ENCODE data around the gene FN3K. TPM values are rescaled to one million over a fixed set of nuclear protein-coding genes. Genes with fewer than 3 reads are reported as not detected.

The FN3K gene
- total and polyA plus RNA-seq, 3 experiments from 2014 or later: 0.79 to 2.3 (median 1.3) TPM

DNA sequence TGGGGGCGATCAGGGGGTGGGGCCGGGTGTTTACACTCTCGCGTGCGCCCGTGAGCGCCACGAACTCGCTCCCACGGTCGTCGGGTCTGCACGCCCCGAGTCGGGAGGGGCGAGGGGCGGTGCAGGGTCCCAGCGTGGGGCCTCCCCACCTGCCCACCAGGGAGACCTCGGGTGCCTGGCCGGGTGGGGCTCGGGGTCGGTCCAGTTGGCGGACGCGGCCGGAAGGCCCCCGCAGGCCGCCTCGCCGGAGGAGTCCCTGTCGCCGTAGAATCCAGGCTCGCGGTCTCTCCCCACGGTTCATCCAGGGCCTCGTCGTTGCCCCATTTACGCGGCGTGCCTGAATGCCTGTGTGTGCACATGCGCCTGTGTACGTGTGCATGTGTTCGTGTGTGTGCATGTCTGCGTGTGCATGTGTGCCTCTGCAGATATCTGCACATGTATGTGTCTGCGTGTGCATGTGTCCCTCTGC, 36.4 kb upstream of the FN3K start:
- Mint-ChIP-seq H3K4me1 (peaks cover 4 to 15% (median 6%) of the 10 kb centered on the region in 3 donors), H3K4me3 (peak overlapping the region; percentile 86 to 90 (median 88)), H3K36me3 (peaks cover 2 to 8% (median 5%) of the 10 kb centered on the region in 3 donors), H3K27ac (peak overlapping the region in 6 of 8 donors; percentile 4 to 92 (median 78)), H3K9me3 (peaks cover 5 to 11% (median 8%) of the 10 kb centered on the region in 5 donors), H3K27me3 (peaks cover 0 to 6% of the 10 kb centered on the region in 2 donors)
- CTCF ChIA-PET: no interaction called here
- POLR2A ChIA-PET: no interaction called here
- Histone ChIP-seq H3K27me3 (ENCODE audit: insufficient read depth, low read length, poor library complexity, severe bottlenecking) (no peaks in the 10 kb centered on the region), H3K4me3 (ENCODE audit: low read length) (peak overlapping the region; percentile 67), H3K9me3 (ENCODE audit: low read length) (no peaks in the 10 kb centered on the region), H3K27ac (ENCODE audit: low read depth, low read length) (no peak overlapping the region), H3K4me1 (ENCODE audit: insufficient read depth, low read length) (peaks cover 10% of the 10 kb centered on the region), H3K36me3 (ENCODE audit: insufficient read depth, low read length) (no peaks in the 10 kb centered on the region)
- no peak for DNase-seq

DNA sequence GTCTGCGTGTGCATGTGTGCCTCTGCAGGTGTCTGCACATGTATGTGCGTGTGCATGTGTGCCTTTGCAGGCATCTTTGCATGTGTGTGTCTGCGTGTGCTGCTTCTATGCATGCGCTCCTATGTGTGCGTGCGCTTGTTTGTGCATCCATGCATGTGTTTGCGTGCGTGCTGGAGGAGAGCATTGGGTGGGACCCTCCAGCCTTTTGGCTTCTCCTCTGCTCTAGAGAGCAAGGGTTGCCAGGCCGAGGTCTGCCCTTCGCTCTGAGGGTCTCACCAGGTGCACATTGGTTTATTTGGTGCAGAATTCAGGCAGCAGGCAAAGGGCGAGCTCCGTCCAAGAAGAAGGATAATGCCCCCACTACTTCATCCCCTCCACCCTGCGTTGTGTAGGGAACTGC, 35.9 kb upstream of the FN3K start:
- Mint-ChIP-seq H3K27ac (peak overlapping the region in 5 of 8 donors; percentile 4 to 92 (median 77)), H3K36me3 (peaks cover 2 to 4% (median 4%) of the 10 kb centered on the region in 3 donors), H3K4me1 (peaks cover 4 to 15% (median 6%) of the 10 kb centered on the region in 3 donors), H3K9me3 (peaks cover 1 to 7% (median 4%) of the 10 kb centered on the region in 5 donors), H3K4me3 (peak overlapping the region; percentile 86 to 90 (median 88)), H3K27me3 (peaks cover 0 to 3% of the 10 kb centered on the region in 2 donors)
- H3K27me3 ChIP-seq (ENCODE audit: insufficient read depth, low read length, poor library complexity, severe bottlenecking): no peaks in the 10 kb centered on the region
- H3K9me3 ChIP-seq (ENCODE audit: low read length): no peaks in the 10 kb centered on the region
- H3K4me3 ChIP-seq (ENCODE audit: low read length): peak overlapping the region; percentile 67
- CTCF ChIA-PET: no interaction called here
- no peak overlapping the region for H3K27ac ChIP-seq (ENCODE audit: low read depth, low read length)
- no peaks in the 10 kb centered on the region for H3K36me3 ChIP-seq (ENCODE audit: insufficient read depth, low read length)
- H3K4me1 ChIP-seq (ENCODE audit: insufficient read depth, low read length): peaks cover 10% of the 10 kb centered on the region
- DNase-seq: no peak
- POLR2A ChIA-PET: no interaction called here

DNA sequence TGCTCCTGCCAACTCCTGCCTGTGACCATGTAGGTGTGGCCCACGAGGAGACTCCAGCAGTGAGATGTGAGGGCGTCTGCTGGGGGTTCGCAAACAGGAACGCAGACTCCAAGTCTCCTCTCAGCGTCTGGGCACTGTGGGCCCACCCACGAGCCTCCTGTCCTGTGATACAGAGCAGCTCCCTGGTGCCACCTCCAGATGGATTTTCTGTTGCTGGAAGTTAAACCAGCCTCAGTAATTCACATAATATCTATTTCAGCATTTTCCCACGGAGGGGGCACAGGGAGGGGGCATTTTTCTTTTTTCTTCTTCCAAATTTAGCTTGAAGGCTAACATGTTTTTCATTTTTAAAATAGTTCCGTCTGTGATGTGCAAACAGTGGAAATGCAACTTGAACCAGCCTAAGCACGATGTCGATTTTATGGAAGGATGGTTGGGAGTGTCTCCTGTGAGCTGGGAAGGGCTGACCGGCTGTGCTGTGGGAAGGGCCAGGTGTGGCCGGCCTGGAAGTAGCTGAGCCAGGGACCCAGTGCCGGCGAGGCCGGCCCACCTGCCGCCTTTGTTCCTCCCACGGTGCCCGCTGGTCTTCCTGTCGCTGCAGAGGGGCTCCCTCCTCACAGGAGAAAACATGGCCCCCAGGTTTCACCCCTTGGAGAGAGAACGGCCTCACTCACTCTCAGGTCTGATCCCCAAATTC, 33.0 kb upstream of the FN3K start:
- Mint-ChIP-seq H3K27me3 (no peaks in the 10 kb centered on the region), H3K36me3 (no peaks in the 10 kb centered on the region), H3K9me3 (no peaks in the 10 kb centered on the region), H3K4me3 (peak overlapping the region in 1 of 7 donors; percentile 20), H3K4me1 (peaks cover 4 to 8% (median 6%) of the 10 kb centered on the region in 3 donors), H3K27ac (peak overlapping the region in 1 of 8 donors; percentile 41)
- Histone ChIP-seq H3K4me3 (ENCODE audit: low read length) (no peak overlapping the region), H3K4me1 (ENCODE audit: insufficient read depth, low read length) (peaks cover 4% of the 10 kb centered on the region), H3K27ac (ENCODE audit: low read depth, low read length) (no peak overlapping the region), H3K27me3 (ENCODE audit: insufficient read depth, low read length, poor library complexity, severe bottlenecking) (no peaks in the 10 kb centered on the region), H3K9me3 (ENCODE audit: low read length) (no peaks in the 10 kb centered on the region), H3K36me3 (ENCODE audit: insufficient read depth, low read length) (no peaks in the 10 kb centered on the region)
- ChIA-PET CTCF (no interaction called here), POLR2A (no interaction called here)
- DNase-seq: no peak

DNA sequence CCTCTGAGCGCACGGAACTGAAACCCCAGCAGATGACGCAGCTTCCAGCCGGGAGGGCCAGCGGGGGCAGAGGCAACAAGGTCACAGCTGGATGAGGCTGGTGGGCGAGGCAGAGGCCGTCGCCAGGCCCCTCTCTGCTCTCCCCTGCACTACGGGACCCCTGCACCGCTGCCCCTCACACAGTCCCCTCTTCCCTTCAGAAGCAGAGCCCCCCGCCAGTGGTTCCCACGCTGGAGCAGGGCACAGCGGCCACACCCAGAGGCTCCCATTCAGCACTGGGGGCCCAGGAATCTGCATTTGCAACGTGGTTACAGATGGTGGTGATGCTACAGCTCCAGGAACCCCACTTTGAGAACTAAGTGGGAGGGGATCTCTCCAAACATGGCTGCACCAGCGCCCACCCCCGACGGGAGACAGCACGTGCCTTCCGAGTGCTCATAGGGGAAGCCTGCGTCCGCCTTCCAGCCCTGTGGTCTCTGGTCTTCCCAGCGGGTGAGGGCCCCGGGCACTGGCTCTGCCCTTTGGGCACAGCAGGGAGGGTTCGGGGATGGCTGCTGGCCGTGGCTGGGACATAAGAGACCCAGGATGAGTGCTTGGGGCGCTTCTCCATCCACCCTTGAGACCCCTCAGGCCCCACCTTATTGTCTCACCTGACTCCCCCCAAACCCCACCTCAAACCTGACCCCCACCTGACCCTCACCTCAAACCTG, 32.2 kb upstream of the FN3K start:
- H3K27me3 ChIP-seq (ENCODE audit: insufficient read depth, low read length, poor library complexity, severe bottlenecking): no peaks in the 10 kb centered on the region
- H3K4me1 ChIP-seq (ENCODE audit: insufficient read depth, low read length): no peaks in the 10 kb centered on the region
- no peaks in the 10 kb centered on the region for H3K27me3 Mint-ChIP-seq
- ChIA-PET POLR2A (no interaction called here), CTCF (no interaction called here)
- H3K27ac Mint-ChIP-seq: no peak overlapping the region
- DNase-seq: no peak
- no peak overlapping the region for H3K27ac ChIP-seq (ENCODE audit: low read depth, low read length)
- H3K36me3 ChIP-seq (ENCODE audit: insufficient read depth, low read length): no peaks in the 10 kb centered on the region
- no peaks in the 10 kb centered on the region for H3K36me3 Mint-ChIP-seq
- peaks cover 4 to 7% (median 6%) of the 10 kb centered on the region in 3 donors for H3K4me1 Mint-ChIP-seq
- H3K4me3 ChIP-seq (ENCODE audit: low read length): no peak overlapping the region
- no peaks in the 10 kb centered on the region for H3K9me3 ChIP-seq (ENCODE audit: low read length)
- no peaks in the 10 kb centered on the region for H3K9me3 Mint-ChIP-seq
- H3K4me3 Mint-ChIP-seq: no peak overlapping the region

DNA sequence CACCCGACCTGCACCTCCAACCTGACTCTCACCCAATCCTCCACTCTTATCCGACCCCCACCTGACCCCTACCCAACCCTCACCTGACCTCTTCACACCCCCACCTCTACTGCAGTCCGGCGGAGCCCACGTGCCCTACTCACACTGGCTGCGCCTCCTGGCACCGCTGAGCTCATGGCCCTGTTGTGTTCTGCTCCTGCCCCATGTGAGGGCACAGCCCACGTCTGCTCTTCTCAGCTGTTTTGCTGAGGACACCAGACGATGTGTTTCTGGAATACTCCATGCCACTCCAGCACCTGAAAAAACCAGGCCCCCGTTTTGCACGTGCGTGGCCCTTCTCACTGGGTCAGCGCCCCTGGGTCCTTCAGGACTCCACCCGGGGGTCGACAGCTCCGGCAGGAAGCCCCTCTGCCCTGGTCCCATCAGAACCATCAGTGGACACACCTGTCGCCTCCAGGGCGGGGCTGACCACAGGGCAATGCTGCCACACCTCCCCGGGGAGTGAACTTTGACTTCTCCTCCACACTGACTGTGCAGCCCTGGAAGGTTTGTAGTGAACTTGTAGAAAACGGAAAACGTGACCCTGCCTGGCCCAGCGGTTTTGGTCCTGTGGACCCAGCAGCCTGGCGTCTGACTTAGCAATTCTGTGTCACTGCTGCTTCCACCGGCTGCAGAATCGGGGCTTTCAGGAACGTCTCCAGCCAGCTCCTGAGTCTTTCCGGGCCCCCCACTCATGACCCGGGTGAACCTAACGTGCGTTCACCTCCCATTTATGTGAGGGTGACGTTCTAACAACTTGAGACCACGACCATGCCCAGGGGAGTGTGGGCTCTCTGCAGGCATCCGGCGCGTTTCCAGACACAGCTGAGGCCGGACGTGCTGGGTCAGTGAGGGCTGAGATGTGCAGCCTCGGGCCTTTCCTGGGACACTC, 31.2 kb upstream of the FN3K start:
- Mint-ChIP-seq H3K4me1 (peaks cover 1 to 5% (median 5%) of the 10 kb centered on the region in 3 donors), H3K4me3 (no peak overlapping the region), H3K27ac (no peak overlapping the region), H3K36me3 (no peaks in the 10 kb centered on the region), H3K9me3 (no peaks in the 10 kb centered on the region), H3K27me3 (no peaks in the 10 kb centered on the region)
- Histone ChIP-seq H3K9me3 (ENCODE audit: low read length) (no peaks in the 10 kb centered on the region), H3K27me3 (ENCODE audit: insufficient read depth, low read length, poor library complexity, severe bottlenecking) (no peaks in the 10 kb centered on the region), H3K4me1 (ENCODE audit: insufficient read depth, low read length) (no peaks in the 10 kb centered on the region), H3K4me3 (ENCODE audit: low read length) (no peak overlapping the region), H3K36me3 (ENCODE audit: insufficient read depth, low read length) (no peaks in the 10 kb centered on the region), H3K27ac (ENCODE audit: low read depth, low read length) (no peak overlapping the region)
- ChIA-PET CTCF (no interaction called here), POLR2A (no interaction called here)
- no peak for DNase-seq

DNA sequence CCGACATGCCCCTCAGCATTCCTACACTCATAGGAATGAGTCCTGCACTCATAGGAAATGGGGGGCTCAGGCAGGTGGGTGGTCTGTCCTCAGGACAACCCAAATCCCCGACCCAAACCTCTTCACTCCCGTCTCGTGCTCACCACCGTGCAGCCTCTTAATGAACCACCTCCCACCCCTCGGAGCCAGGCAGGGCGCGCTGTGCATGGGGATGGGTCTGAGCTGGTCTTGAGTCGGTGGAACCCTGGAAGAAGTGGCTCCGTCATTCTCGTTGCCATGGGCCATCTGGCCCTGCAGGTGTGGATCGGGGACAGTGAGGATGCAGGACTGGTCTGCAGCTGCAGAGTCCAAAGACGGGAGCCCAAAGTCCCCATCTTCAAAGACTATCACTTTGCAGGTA, 30.5 kb upstream of the FN3K start:
- H3K27me3 Mint-ChIP-seq: peaks cover 0 to under 1% of the 10 kb centered on the region in 2 donors
- Histone ChIP-seq H3K4me3 (ENCODE audit: low read length) (no peak overlapping the region), H3K27ac (ENCODE audit: low read depth, low read length) (no peak overlapping the region), H3K36me3 (ENCODE audit: insufficient read depth, low read length) (no peaks in the 10 kb centered on the region), H3K9me3 (ENCODE audit: low read length) (no peaks in the 10 kb centered on the region), H3K27me3 (ENCODE audit: insufficient read depth, low read length, poor library complexity, severe bottlenecking) (no peaks in the 10 kb centered on the region), H3K4me1 (ENCODE audit: insufficient read depth, low read length) (no peaks in the 10 kb centered on the region)
- H3K27ac Mint-ChIP-seq: peak overlapping the region in 1 of 8 donors; percentile 22
- H3K4me3 Mint-ChIP-seq: no peak overlapping the region
- no peaks in the 10 kb centered on the region for H3K36me3 Mint-ChIP-seq
- ChIA-PET POLR2A (no interaction called here), CTCF (no interaction called here)
- no peak for DNase-seq
- no peaks in the 10 kb centered on the region for H3K4me1 Mint-ChIP-seq
- no peaks in the 10 kb centered on the region for H3K9me3 Mint-ChIP-seq

DNA sequence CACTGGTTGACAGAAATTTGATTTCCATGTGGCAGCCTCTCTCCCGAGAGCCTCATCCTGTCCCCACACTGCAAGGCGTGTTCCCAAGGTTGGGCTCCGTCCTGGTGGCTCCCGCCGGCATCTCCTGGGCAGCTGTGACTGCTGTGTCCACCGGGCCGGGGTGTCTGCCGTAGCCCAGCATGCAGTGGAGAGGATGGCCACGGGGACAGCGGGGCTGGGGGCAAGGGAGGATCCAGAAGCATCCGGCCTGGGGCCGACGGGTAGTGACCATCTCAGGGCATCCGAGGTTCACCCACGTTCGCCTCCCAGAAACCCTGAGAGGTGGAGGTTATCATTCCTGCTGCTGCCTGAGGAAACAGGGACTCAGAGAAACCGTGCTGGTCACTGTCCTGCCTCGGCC, 29.7 kb upstream of the FN3K start:
- H3K9me3 Mint-ChIP-seq: no peaks in the 10 kb centered on the region
- no peaks in the 10 kb centered on the region for H3K27me3 ChIP-seq (ENCODE audit: insufficient read depth, low read length, poor library complexity, severe bottlenecking)

More for the DNA sequence above, 29.7 kb upstream of the FN3K start:
- POLR2A ChIA-PET: no interaction called here
- no peak overlapping the region for H3K4me3 ChIP-seq (ENCODE audit: low read length)
- H3K4me3 Mint-ChIP-seq: no peak overlapping the region
- H3K27ac Mint-ChIP-seq: no peak overlapping the region
- CTCF ChIA-PET: no interaction called here
- H3K27me3 Mint-ChIP-seq: peaks cover 0 to 2% of the 10 kb centered on the region in 2 donors
- DNase-seq: no peak
- no peaks in the 10 kb centered on the region for H3K36me3 Mint-ChIP-seq
- H3K27ac ChIP-seq (ENCODE audit: low read depth, low read length): no peak overlapping the region
- no peaks in the 10 kb centered on the region for H3K9me3 ChIP-seq (ENCODE audit: low read length)
- H3K4me1 Mint-ChIP-seq: no peaks in the 10 kb centered on the region
- no peaks in the 10 kb centered on the region for H3K36me3 ChIP-seq (ENCODE audit: insufficient read depth, low read length)
- no peaks in the 10 kb centered on the region for H3K4me1 ChIP-seq (ENCODE audit: insufficient read depth, low read length)

Measured in CD8-positive, alpha-beta memory T cell (primary cell).